NCI-H510A (cell line): ENCODE measurements around the gene VAV2.

ENCODE experiments used
- DNase-seq: peaks from one replicate; lab custom pipeline; 2025; lab: John Stamatoyannopoulos, UW

VAV2 gene

GRCh38 chr9:133851693-133852092 lies 140.4 kb downstream of the VAV2 start:
- DNase-seq: no peak

DNA sequence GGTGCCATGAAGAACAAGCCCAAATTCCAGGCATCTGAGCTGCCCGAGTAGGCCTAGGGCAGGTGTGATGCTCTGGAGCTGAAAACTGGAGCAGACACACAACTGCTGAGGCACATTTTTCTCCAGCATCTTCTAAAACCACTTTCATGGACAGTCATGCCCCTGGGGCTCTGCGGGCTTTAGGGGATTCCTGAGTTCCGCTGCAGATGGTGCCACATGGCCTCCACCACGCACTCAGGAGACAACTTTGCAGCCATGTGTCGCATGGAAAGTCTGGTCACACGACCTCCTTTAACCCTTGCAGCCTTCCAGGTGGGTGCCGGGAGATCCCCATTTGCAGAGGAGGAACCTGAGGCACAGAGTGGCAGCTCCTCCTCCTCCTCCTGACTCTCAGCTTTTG lies 141.2 kb downstream of the VAV2 start:
- DNase-seq: no peak

DNA sequence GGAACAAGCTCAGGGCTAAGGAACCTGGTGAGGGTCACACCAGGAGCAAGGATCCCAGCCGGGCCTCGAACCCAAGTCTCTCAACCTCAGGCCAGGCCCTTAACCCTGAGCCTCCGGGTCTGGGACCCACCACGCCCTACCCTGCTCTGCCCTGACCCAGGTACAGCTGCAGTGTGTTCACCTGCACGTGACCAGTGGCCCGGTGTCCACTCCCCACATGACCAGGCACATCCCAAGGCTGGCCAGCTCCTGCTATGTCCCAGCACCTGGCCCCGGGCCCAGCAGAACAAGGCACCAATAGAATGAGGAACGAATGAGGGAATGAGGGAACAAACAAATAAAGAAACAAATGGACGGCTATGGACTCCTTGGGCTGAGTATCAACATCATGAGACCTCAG lies 142.0 kb downstream of the VAV2 start:
- no peak for DNase-seq

DNA sequence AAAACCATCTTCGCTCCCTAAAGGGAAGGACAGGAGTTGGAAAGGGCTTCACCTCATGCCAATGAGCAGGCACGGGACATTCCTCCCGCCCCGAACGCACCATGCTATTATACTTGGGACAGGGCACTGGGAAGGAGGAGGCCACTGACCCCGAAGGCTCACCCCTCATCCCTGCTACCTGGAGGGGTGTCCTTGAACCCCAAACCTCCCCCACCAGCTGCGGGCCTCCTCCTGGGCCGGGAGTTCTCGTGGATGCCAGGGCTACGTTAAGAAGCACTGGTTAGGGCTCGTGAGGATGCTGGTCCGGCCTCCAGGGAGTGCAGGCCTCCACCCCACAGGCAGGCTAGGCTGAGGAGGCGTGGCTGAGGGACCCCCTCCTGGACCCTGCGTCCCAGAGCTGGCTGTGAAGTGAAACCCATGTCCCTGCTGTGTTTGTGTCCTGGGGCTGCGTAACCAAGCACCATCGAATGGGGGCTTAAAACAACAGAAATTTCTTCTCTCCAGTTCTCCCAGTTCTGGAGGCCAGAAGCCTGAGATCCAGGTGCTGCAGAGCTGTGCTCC lies 142.9 kb downstream of the VAV2 start:
- DNase-seq: no peak

- no peak for DNase-seq
These were observed 143.5 kb downstream of the VAV2 start for GRCh38 chr9:133848471-133849109.

DNA sequence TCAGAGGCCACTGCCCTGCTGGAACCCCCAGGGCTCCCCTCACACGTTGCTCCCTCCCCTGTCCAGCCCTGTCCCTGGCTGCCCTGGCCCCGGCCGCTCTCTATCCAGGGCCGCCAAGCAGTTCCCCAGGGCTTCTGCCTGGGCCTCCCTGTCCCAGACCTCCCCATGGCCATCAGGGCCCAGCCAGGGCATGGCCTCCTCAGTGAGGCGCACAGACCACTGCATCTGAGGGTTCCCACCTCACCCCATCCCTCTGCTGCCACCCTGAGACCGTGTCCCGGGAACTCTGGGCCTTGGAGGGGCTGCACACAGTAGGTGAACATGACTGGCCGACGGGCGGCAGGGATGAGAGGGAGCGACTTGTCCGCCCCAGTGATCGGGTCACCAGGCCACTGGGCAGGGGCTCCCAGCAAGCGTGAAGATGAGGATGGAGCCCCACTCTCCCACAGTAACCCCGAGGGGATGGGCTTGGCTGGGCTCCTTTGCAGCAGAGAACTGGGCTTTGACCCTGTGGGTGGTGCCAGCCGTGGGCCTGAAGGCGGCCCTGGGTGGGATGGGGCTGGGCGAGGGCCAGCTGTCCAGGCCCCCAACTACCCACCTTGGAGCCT lies 145.5 kb downstream of the VAV2 start:
- no peak for DNase-seq

DNA sequence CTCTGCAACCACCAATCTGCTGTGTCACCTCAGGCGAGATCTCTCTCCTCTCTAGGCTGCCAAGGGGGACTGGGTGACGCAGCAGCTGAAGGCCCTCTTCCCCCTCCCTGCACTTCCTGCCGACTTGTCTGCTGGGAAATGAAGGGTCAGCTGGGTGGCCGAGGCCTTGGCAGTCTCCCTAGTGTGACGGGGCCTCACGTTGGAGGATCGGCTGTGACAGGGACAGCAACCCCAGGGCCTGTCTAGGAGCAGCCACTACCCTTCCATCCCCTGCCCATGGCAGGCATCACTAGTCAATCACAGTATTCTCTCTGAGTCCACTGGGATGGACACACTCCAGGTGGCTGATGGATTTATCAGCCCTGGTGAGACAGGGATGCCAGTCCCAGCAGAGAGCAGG lies 146.7 kb downstream of the VAV2 start:
- peak; percentile 69 for DNase-seq

- no peak for DNase-seq
These were observed 147.2 kb downstream of the VAV2 start for GRCh38 chr9:133844881-133845410.

GRCh38 chr9:133844398-133844784 lies 147.7 kb downstream of the VAV2 start:
- DNase-seq: no peak

GRCh38 chr9:133843751-133844397 lies 148.2 kb downstream of the VAV2 start:
- DNase-seq: no peak

DNA sequence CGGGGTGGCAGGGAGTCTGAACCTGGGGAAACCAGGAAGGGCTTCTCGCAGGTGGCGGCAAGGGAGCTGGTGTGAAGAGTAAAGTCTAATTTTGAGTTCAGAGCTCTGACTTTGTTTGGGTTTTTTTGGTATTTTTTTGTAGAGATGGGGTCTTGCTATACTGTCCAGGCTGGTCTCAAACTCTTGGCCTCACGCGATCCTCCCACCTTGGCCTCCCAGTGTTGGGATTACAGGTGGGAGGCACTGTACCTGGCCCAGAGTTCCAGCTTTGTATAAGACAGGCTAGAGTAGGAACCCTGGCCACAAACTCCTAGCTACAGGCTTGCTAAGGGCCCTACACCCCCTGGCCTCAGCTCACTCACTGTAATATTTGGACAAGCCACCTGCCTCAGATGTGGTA lies 148.9 kb downstream of the VAV2 start:
- no peak for DNase-seq

DNA sequence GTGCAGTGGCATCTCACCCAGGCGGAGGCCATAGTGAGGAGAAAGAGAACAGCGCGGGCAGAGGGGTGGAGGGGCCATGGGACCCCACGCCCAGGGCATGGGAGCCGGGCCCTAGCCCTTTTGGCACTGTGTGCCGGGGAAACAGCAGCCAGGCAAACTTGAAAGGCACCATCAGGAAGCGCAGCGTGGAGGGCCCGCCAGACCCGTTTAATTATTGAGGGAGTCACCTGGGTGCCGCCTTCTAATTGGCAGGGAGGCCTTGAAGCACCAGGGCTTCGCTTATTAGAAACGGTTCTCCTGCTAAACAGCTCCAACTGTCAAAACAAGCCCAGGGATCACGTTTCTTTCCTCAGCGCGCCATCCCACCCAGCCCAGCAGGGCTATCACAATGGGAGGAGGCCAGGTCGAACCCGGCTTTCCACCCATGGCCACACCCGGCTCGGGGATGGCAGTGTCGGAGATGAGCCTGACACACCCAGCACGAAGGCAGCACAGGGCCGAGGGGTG lies 149.3 kb downstream of the VAV2 start:
- peak; percentile 61 for DNase-seq

- DNase-seq: peak; percentile 77
These were observed 149.9 kb downstream of the VAV2 start for GRCh38 chr9:133842174-133842573.

- DNase-seq: no peak
These were observed 150.8 kb downstream of the VAV2 start for GRCh38 chr9:133841167-133841812.

- no peak for DNase-seq
These were observed 152.2 kb downstream of the VAV2 start for GRCh38 chr9:133839822-133840329.

DNA sequence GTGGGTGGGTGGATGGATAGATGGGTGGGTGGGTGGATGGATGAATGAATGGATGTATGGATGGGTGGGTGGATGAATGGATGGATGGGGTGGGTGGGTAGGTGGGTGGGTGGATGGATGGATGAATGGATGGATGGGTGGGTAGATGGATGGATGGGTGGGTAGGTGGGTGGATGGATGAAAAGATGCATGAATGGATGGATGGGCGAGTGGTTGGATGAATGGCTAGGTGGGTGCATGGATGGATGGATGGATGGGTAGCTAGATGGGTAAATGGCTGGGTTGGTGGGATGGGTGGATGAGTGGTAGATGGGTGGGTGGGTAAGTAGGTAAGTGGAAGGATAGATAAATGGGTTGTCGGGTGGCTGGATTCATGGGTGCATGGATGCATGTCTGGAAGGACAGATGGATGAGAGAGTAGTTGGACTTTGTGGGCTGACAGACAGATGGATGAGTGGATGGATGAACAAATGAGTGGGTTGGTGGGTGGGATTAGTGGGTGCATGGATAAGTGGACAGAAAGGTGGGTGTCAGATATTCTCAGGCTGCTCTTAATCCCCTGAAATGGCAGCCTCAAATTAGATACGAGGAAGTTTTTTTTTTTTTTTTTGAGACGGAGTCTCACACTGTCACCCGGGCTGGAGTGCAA lies 153.1 kb downstream of the VAV2 start:
- DNase-seq: no peak

- DNase-seq: no peak
These were observed 154.2 kb downstream of the VAV2 start for GRCh38 chr9:133837627-133838597.

- no peak for DNase-seq
These were observed 155.3 kb downstream of the VAV2 start for GRCh38 chr9:133836818-133837217.

DNA sequence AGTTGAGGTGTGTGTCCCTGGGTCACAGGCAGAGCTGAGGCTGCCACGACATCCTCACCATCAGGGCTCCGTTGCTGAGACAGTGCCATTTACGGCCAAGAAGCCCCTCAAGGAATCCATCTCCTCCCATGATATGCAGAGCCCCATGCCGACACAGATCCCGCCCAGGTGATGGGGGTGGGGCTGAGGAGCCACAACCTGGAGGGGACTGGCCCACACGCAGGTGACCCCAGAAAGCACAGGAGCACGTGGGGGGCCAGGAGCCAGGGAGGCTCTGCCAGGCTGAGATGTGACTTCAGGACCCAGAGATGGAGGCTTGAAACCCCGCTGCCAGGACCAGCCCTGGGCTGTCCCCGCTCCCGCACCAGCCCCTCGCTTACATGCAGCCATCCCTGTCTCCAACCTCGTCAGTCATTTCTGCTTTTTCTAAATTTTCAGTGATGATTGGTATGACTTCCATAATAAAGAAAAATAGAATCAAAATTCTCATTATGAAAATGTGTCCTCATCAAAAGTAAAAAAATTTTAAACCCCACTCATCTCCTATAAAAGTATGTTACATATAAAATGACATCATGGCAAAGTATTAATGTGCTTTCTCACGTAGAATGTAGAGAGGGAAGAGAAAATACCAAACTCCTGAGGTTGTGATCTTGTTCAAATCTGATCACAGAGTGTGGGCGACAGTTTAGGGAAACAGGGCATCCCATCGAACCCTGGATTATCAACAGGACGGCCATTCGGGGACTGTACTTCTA lies 155.9 kb downstream of the VAV2 start:
- DNase-seq: no peak
